GM23338 (cell line): Measurements from ENCODE around the gene SERPINA3. TPM values are rescaled to one million over a fixed set of nuclear protein-coding genes. Genes with fewer than 3 reads are reported as not detected.

Experiments used
- ATAC-seq: fragments of 200-7000 bp; cut with Tn5 transposase; 3 replicates; pipeline ENCODE4 v1.9.1; 2020
- DNase-seq: peaks from one replicate; pipeline ENCODE4 v3.0.0-alpha.2; 2015; ENCODE audit warnings: low spot score
- H2AFZ ChIP-seq: fragments of 200-600 bp; sonication (generic); 2 replicates; pipeline ENCODE4 v1.8.0; 2016; ENCODE audit warnings: antibody characterized with exemption, mild to moderate bottlenecking, moderate library complexity
- H3F3A ChIP-seq: fragments of 200-600 bp; sonication (generic); replicated peaks from 2 replicates; pipeline ENCODE4 v1.8.0; 2017; ENCODE audit warnings: antibody characterized with exemption, mixed run types, low read depth
- H3K27ac ChIP-seq: fragments of 200-600 bp; sonication (generic); 2 replicates; pipeline ENCODE4 v1.6.1; 2016; ENCODE audit warnings: low read depth
- H3K27me3 ChIP-seq: fragments of 200-600 bp; sonication (generic); 2 replicates; pipeline ENCODE4 v1.8.0; 2016; ENCODE audit warnings: mild to moderate bottlenecking, mixed run types, moderate library complexity; ENCODE audit not compliant: insufficient read depth
- H3K36me3 ChIP-seq: fragments of 200-600 bp; sonication (generic); 2 replicates; pipeline ENCODE4 v1.8.0; 2016; ENCODE audit warnings: mild to moderate bottlenecking; ENCODE audit not compliant: insufficient read depth
- H3K4me1 ChIP-seq: fragments of 200-600 bp; sonication (generic); 2 replicates; pipeline ENCODE4 v1.8.0; 2016; ENCODE audit warnings: mild to moderate bottlenecking, moderate library complexity; ENCODE audit not compliant: insufficient read depth
- H3K4me2 ChIP-seq: fragments of 200-600 bp; sonication (generic); 2 replicates; pipeline ENCODE4 v1.7.1; 2017; ENCODE audit warnings: mixed run types
- H3K4me3 ChIP-seq: fragments of 200-600 bp; sonication (generic); 2 replicates; pipeline ENCODE4 v1.6.1; 2016; ENCODE audit warnings: mixed run types
- H3K79me2 ChIP-seq: fragments of 200-600 bp; sonication (generic); replicated peaks from 2 replicates; pipeline ENCODE4 v1.8.0; 2017; ENCODE audit warnings: mild to moderate bottlenecking; ENCODE audit not compliant: insufficient read depth
- H3K9me2 ChIP-seq: fragments of 200-600 bp; sonication (generic); 2 replicates; pipeline ENCODE4 v1.8.0; 2017; ENCODE audit not compliant: insufficient read depth
- H4K20me1 ChIP-seq: fragments of 200-600 bp; sonication (generic); replicated peaks from 2 replicates; pipeline ENCODE4 v1.8.0; 2017; ENCODE audit warnings: mild to moderate bottlenecking; ENCODE audit not compliant: insufficient read depth
- H3K27ac Mint-ChIP-seq: 2 replicates; pipeline ENCODE4 v1.8.0; 2020; ENCODE audit warnings: inconsistent platforms, mild to moderate bottlenecking, moderate library complexity, mixed read lengths
- H3K27me3 Mint-ChIP-seq: 3 replicates; pipeline ENCODE4 v1.8.0; 2022; ENCODE audit warnings: low read depth, mild to moderate bottlenecking, moderate library complexity, mixed read lengths, inconsistent platforms; ENCODE audit not compliant: insufficient read depth, poor library complexity
- H3K36me3 Mint-ChIP-seq: 3 replicates; pipeline ENCODE4 v1.8.0; 2021; ENCODE audit warnings: low read depth, mild to moderate bottlenecking, inconsistent platforms, moderate library complexity, mixed read lengths
- H3K4me1 Mint-ChIP-seq: 3 replicates; pipeline ENCODE4 v1.8.0; 2020; ENCODE audit warnings: mild to moderate bottlenecking, inconsistent platforms, mixed read lengths
- H3K4me3 Mint-ChIP-seq: 3 replicates; pipeline ENCODE4 v1.8.0; 2021; ENCODE audit warnings: moderate library complexity, mild to moderate bottlenecking, inconsistent platforms, mixed read lengths
- H3K9me3 Mint-ChIP-seq: 3 replicates; pipeline ENCODE4 v1.8.0; 2020; ENCODE audit warnings: moderate library complexity, mild to moderate bottlenecking, inconsistent platforms, mixed read lengths
- CREB1 ChIP-seq: fragments of 250-450 bp; sonication (Bioruptor Pico); IDR thresholded peaks from 2 replicates; pipeline ENCODE4 v1.5.0; 2020; ENCODE audit warnings: low read depth, mild to moderate bottlenecking, moderate library complexity
- CTCF ChIP-seq, 2 experiments: fragments of 200-600 bp in 1 of 2; sonication (generic) in 1 of 2; conservative IDR thresholded peaks; 2 replicates each; pipeline versions ENCODE4 v1.5.1 to v1.6.1; 2016 to 2017; ENCODE audit warnings: antibody characterized with exemption in 2 of 2, low read depth in 2 of 2, mild to moderate bottlenecking in 2 of 2, moderate library complexity in 1 of 2
- ETS1 ChIP-seq: IDR thresholded peaks from 2 replicates; pipeline ENCODE4 v1.6.1; 2016; ENCODE audit warnings: antibody characterized with exemption
- EZH2 ChIP-seq: fragments of 200-600 bp; sonication (generic); IDR thresholded peaks from one replicate; pipeline ENCODE4 v1.8.0; 2017; ENCODE audit warnings: antibody characterized with exemption, mild to moderate bottlenecking, low read depth; ENCODE audit not compliant: unreplicated experiment
- EZH2phosphoT487 ChIP-seq: fragments of 200-600 bp; sonication (generic); IDR thresholded peaks from one replicate; pipeline ENCODE4 v1.8.1; 2018; ENCODE audit warnings: antibody characterized with exemption; ENCODE audit not compliant: unreplicated experiment
- STAT1 ChIP-seq: IDR thresholded peaks from one replicate; pipeline ENCODE4 v1.6.1; 2016; ENCODE audit warnings: antibody characterized with exemption; ENCODE audit not compliant: unreplicated experiment
- ZNF331 ChIP-seq: fragments of 250-450 bp; sonication (Bioruptor Pico); IDR thresholded peaks from 2 replicates; pipeline ENCODE4 v1.5.0; 2020; ENCODE audit warnings: low read depth, mild to moderate bottlenecking, moderate library complexity
- ZNF462 ChIP-seq: fragments of 250-450 bp; sonication (Bioruptor Pico); IDR thresholded peaks from 2 replicates; pipeline ENCODE4 v1.5.0; 2020; ENCODE audit warnings: mild to moderate bottlenecking, moderate library complexity
- polyA plus RNA-seq: library from polyadenylated mRNA; unstranded; fragments of >200 nt; fragmentation: Nextera tagmentation; extraction: Ambion mirVana; gene quantifications from 2 replicates; pipeline ENCODE4 v1.2.1, GENCODE V29; 2016
- total RNA-seq: library from RNA; depleted of rRNA; stranded (reverse); fragments of >200 nt; shearing (Covaris generic); gene quantifications from 2 replicates; pipeline ENCODE4 v1.2.3, GENCODE V29; 2014

The SERPINA3 gene
- total and polyA plus RNA-seq, 2 experiments from 2014 or later = not detected

DNA sequence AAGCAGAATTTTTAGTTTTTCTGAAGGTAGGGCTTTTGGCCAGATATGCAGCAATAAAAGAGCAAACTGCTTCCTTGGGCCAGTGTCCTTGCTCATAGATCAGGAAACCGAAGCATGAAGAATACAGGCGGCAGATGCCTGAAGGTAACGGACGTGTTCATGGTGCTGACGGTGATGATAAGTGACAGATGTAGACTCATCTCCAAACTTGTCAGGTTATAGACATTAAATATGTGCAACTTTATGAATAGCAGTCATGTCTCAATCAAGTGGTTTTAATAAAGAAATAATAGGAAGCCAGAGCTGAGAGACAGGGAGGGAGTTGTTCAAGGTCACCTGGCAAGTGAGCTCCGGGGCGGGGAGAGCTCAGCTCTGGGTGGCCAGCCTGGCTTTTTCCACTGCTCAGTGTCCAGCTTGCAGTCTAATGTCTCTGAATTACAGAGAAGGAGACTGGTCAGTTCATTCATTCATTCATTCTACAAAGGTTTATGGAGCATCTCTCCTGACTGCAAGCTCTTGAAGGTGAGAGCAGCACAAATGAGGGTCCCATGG lies 29.9 kb upstream of the SERPINA3 start:
- H2AFZ ChIP-seq = no peak overlapping the region
- H3K27ac ChIP-seq = no peak overlapping the region
- no peak overlapping the region for H3K4me3 ChIP-seq
- H3K4me2 ChIP-seq = no peak overlapping the region
- DNase-seq = no peak
- H4K20me1 ChIP-seq = no peaks in the 10 kb centered on the region
- ATAC-seq = no peak
- H3K9me2 ChIP-seq = no peaks in the 10 kb centered on the region
- no peaks in the 10 kb centered on the region for H3K36me3 ChIP-seq
- H3K36me3 Mint-ChIP-seq = peaks cover 8% of the 10 kb centered on the region; the same call in 2 of the 3 replicates
- no peak for TF ChIP-seq ZNF331 (CRISPR knock-in tag)
- TF ChIP-seq EZH2phosphoT487 = no peak
- no peak for TF ChIP-seq ZNF462
- peaks cover 4% of the 10 kb centered on the region for H3K27me3 Mint-ChIP-seq
- H3K79me2 ChIP-seq = no peaks in the 10 kb centered on the region
- H3K27ac Mint-ChIP-seq = no peak overlapping the region
- peaks cover 6% of the 10 kb centered on the region; the same call in 2 of the 3 replicates for H3K4me1 Mint-ChIP-seq
- H3K27me3 ChIP-seq = no peaks in the 10 kb centered on the region
- H3K9me3 Mint-ChIP-seq = peaks cover 27% of the 10 kb centered on the region
- no peaks in the 10 kb centered on the region for H3F3A ChIP-seq
- H3K4me3 Mint-ChIP-seq = no peak overlapping the region
- H3K4me1 ChIP-seq = no peaks in the 10 kb centered on the region

DNA sequence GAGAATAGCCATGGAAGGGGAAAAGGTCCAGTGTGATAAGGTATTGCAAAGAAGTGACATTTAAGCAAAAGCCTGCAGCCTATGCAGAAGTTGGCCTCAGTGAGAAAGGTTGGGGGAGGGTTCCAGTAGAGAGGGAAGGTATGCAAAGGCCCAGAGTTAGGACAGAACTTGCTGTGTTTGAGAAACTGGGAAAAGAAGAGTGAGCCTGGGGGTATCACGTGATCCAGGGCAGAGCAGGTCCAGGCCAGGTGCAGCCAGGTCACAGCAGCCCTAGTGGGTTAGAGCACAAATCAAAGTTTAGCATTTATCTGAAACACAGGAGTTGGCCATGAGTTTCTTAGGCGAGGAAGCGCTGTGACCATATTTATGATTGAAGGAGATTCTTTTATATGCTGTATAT lies 29.3 kb upstream of the SERPINA3 start:
- Mint-ChIP-seq H3K27me3 (peaks cover 5% of the 10 kb centered on the region), H3K9me3 (peaks cover 28% of the 10 kb centered on the region), H3K4me3 (no peak overlapping the region), H3K27ac (no peak overlapping the region), H3K4me1 (peaks cover 6% of the 10 kb centered on the region; the same call in 2 of the 3 replicates), H3K36me3 (peaks cover 8% of the 10 kb centered on the region; the same call in 2 of the 3 replicates)
- Histone ChIP-seq H3K9me2 (no peaks in the 10 kb centered on the region), H3F3A (no peaks in the 10 kb centered on the region), H3K27me3 (no peaks in the 10 kb centered on the region), H3K27ac (no peak overlapping the region), H4K20me1 (no peaks in the 10 kb centered on the region), H3K79me2 (no peaks in the 10 kb centered on the region), H3K4me2 (no peak overlapping the region), H3K4me1 (no peaks in the 10 kb centered on the region), H2AFZ (no peak overlapping the region), H3K36me3 (no peaks in the 10 kb centered on the region), H3K4me3 (no peak overlapping the region)
- DNase-seq (no peak), ATAC-seq (no peak)
- TF ChIP-seq CTCF (conservative IDR thresholded peaks at IDR 0.05; ENCODE audit: low read depth in 2 of 2) (no peak), CREB1 (CRISPR knock-in tag) (no peak), ETS1 (no peak), EZH2 (no peak), STAT1 (no peak)
